Measurements from ENCODE around the gene SLC6A13. TPM values are rescaled to one million over a fixed set of nuclear protein-coding genes. Genes with fewer than 3 reads are reported as not detected.

SLC6A13 gene
- polyA plus RNA-seq, 1 experiment: not detected

GRCh38 chr12:175250-175649 is 87.4 kb downstream of the SLC6A13 start:
- H3K9me3 ChIP-seq (ENCODE audit: control insufficient read depth, insufficient read depth, low read length): no peaks in the 10 kb centered on the region
- ChIA-PET POLR2A (no interaction called here), CTCF (interaction anchor here (0.7 kb wide), 1 partner anchor 253 kb away, joined by 3 read pairs; no protein-coding TSS in a partner anchor)
- H3K4me3 ChIP-seq (ENCODE audit: low read depth, low read length): no peak overlapping the region
- DNase-seq (ENCODE audit: low read depth, low spot score): no peak
- no peak overlapping the region for H3K27ac ChIP-seq (ENCODE audit: low read depth, low read length)
- TF ChIP-seq CTCF (IDR thresholded peaks at IDR 0.05; ENCODE audit: low read depth, low read length): no peak
- H3K27me3 ChIP-seq (ENCODE audit: control insufficient read depth, insufficient read depth, low read length): peaks cover 5% of the 10 kb centered on the region

- TF ChIP-seq CTCF (IDR thresholded peaks at IDR 0.05; ENCODE audit: low read depth, low read length): no peak
These were observed 88.0 kb downstream of the SLC6A13 start for GRCh38 chr12:174596-174995.

GRCh38 chr12:174124-174523 is 88.5 kb downstream of the SLC6A13 start:
- peaks cover 5% of the 10 kb centered on the region for H3K27me3 ChIP-seq (ENCODE audit: control insufficient read depth, insufficient read depth, low read length)
- no peak overlapping the region for H3K27ac ChIP-seq (ENCODE audit: low read depth, low read length)
- no peak overlapping the region for H3K4me3 ChIP-seq (ENCODE audit: low read depth, low read length)
- CTCF ChIA-PET: no interaction called here
- POLR2A ChIA-PET: no interaction called here
- DNase-seq (ENCODE audit: low read depth, low spot score): no peak
- TF ChIP-seq CTCF (IDR thresholded peaks at IDR 0.05; ENCODE audit: low read depth, low read length): no peak
- no peaks in the 10 kb centered on the region for H3K9me3 ChIP-seq (ENCODE audit: control insufficient read depth, insufficient read depth, low read length)

More at GRCh38 chr12:174596-174995, 88.0 kb downstream of the SLC6A13 start:
- Histone ChIP-seq H3K27ac (ENCODE audit: low read depth, low read length) (no peak overlapping the region), H3K4me3 (ENCODE audit: low read depth, low read length) (no peak overlapping the region), H3K9me3 (ENCODE audit: control insufficient read depth, insufficient read depth, low read length) (no peaks in the 10 kb centered on the region), H3K27me3 (ENCODE audit: control insufficient read depth, insufficient read depth, low read length) (peaks cover 5% of the 10 kb centered on the region)
- POLR2A ChIA-PET: no interaction called here
- DNase-seq (ENCODE audit: low read depth, low spot score): no peak
- CTCF ChIA-PET: no interaction called here

GRCh38 chr12:172732-173161 is 89.9 kb downstream of the SLC6A13 start:
- ChIA-PET CTCF (no interaction called here), POLR2A (no interaction called here)

More at GRCh38 chr12:172732-173161, 89.9 kb downstream of the SLC6A13 start:
- Histone ChIP-seq H3K27me3 (ENCODE audit: control insufficient read depth, insufficient read depth, low read length) (peaks cover 5% of the 10 kb centered on the region), H3K4me3 (ENCODE audit: low read depth, low read length) (no peak overlapping the region), H3K27ac (ENCODE audit: low read depth, low read length) (no peak overlapping the region), H3K9me3 (ENCODE audit: control insufficient read depth, insufficient read depth, low read length) (no peaks in the 10 kb centered on the region)
- TF ChIP-seq CTCF (IDR thresholded peaks at IDR 0.05; ENCODE audit: low read depth, low read length): no peak
- no peak for DNase-seq (ENCODE audit: low read depth, low spot score)
